GM12878 (cell line): ENCODE measurements around the gene ADAP1. TPM values are rescaled to one million over a fixed set of nuclear protein-coding genes. Genes with fewer than 3 reads are reported as not detected.

Experiments
- ASH2L ChIP-seq: fragments of 300-600, 200-600 bp; sonication (generic); IDR thresholded peaks from 2 replicates; pipeline ENCODE4 v1.6.1; 2017; ENCODE audit warnings: low read depth, mild to moderate bottlenecking, borderline replicate concordance
- CBX3 ChIP-seq: fragments of 200-600 bp; sonication (generic); IDR thresholded peaks from 2 replicates; pipeline ENCODE4 v1.6.1; 2016; ENCODE audit warnings: low read depth, borderline replicate concordance
- DPF2 ChIP-seq: fragments of 450-650 bp; IDR thresholded peaks from 2 replicates; pipeline ENCODE4 v1.6.1; 2017; ENCODE audit warnings: mild to moderate bottlenecking
- EGR1 ChIP-seq, 2 experiments: IDR thresholded peaks; 1 replicate in 1 of 2; 2 replicates in 1 of 2; pipeline ENCODE4 v1.6.1; 2011 to 2012; ENCODE audit warnings: low read depth in 2 of 2, low read length in 2 of 2, borderline replicate concordance in 1 of 2, mild to moderate bottlenecking in 1 of 2, moderate library complexity in 1 of 2
- GATAD2B ChIP-seq: fragments of 450-650 bp; conservative IDR thresholded peaks from 2 replicates; pipeline ENCODE4 v1.6.1; 2017; ENCODE audit warnings: low read depth, mild to moderate bottlenecking, moderate library complexity
- MEF2A ChIP-seq: IDR thresholded peaks from 2 replicates; pipeline ENCODE4 v1.6.1; 2011; ENCODE audit warnings: low read depth, mild to moderate bottlenecking, low read length, moderate library complexity; ENCODE audit not compliant: insufficient read depth
- NFXL1 ChIP-seq: fragments of 450-650 bp; IDR thresholded peaks from 2 replicates; pipeline ENCODE4 v1.6.1; 2017; ENCODE audit warnings: antibody characterized with exemption, mild to moderate bottlenecking, borderline replicate concordance
- PAX5 ChIP-seq: IDR thresholded peaks from 2 replicates; pipeline ENCODE4 v1.6.1; 2011; ENCODE audit warnings: low read depth, low read length, borderline replicate concordance
- SMC3 ChIP-seq: IDR thresholded peaks from 2 replicates; pipeline ENCODE4 v1.6.1; 2011; ENCODE audit warnings: low read length, improper control_type of control experiment, borderline replicate concordance
- TARDBP ChIP-seq: IDR thresholded peaks from 2 replicates; pipeline ENCODE4 v1.6.1; 2016; ENCODE audit warnings: borderline replicate concordance
- TBL1XR1 ChIP-seq: IDR thresholded peaks from 2 replicates; pipeline ENCODE4 v1.6.1; 2012; ENCODE audit warnings: low read depth, low read length, improper control_type of control experiment
- YBX1 ChIP-seq: fragments of 450-650 bp; IDR thresholded peaks from 2 replicates; pipeline ENCODE4 v1.6.1; 2016; ENCODE audit warnings: antibody characterized with exemption
- YY1 ChIP-seq: IDR thresholded peaks from 2 replicates; pipeline ENCODE4 v1.6.1; 2011; ENCODE audit warnings: low read depth, mild to moderate bottlenecking, low read length
- ZNF274 ChIP-seq: IDR thresholded peaks from one replicate; pipeline ENCODE4 v1.8.0; 2011; ENCODE audit not compliant: insufficient read length, insufficient read depth
- polyA plus RNA-seq, 11 experiments: library from polyadenylated mRNA; depleted of rRNA in 4 of 11; unstranded in 6 of 11; stranded (reverse) in 5 of 11; fragments of >200 nt; fragmentation: Nextera tagmentation in 4 of 11; fragmentation: Illumina TruSeq in 1 of 11; extraction: Ambion mirVana in 4 of 11; extraction: Trizol in 1 of 11; gene quantifications; 1 replicate in 1 of 11; 2 replicates in 10 of 11; pipeline versions ENCODE4 v1.2.1 to v1.2.3, GENCODE V29; 2011 to 2016; ENCODE audit warnings: inconsistent platforms in 2 of 11, missing spikeins in 2 of 11, low read depth in 1 of 11
- total RNA-seq, 4 experiments: library from RNA; depleted of rRNA in 3 of 4; stranded (reverse); fragments of >200 nt in 3 of 4; fragmentation: Illumina TruSeq in 1 of 4; extraction: Trizol in 1 of 4; gene quantifications; 2 replicates each; pipeline versions ENCODE4 v1.2.1 to v1.2.3, GENCODE V29; 2013 to 2021
- TF ChIP-seq, protein P1 (sequence below): fragments of 450-650 bp; formaldehyde crosslinking; IDR thresholded peaks from 2 replicates; pipeline ENCODE4 v1.5.0; 2022; ENCODE audit warnings: mild to moderate bottlenecking, missing genetic modification characterization
- TF ChIP-seq, protein P2 (sequence below): fragments of 450-650 bp; IDR thresholded peaks from 2 replicates; pipeline ENCODE4 v1.6.1; 2017; ENCODE audit warnings: borderline replicate concordance
- TF ChIP-seq, protein P3 (sequence below): IDR thresholded peaks from 2 replicates; pipeline ENCODE4 v1.6.1; 2012; ENCODE audit warnings: improper control_type of control experiment, low read depth, low read length; ENCODE audit not compliant: insufficient replicate concordance

The ADAP1 gene
- total and polyA plus RNA-seq, 10 of the 15 experiments (the other 5 are each of a cell fraction or from before 2014, with no cell fraction given) = 0.22 to 44.2 (median 22.0) TPM; not detected in 1

DNA sequence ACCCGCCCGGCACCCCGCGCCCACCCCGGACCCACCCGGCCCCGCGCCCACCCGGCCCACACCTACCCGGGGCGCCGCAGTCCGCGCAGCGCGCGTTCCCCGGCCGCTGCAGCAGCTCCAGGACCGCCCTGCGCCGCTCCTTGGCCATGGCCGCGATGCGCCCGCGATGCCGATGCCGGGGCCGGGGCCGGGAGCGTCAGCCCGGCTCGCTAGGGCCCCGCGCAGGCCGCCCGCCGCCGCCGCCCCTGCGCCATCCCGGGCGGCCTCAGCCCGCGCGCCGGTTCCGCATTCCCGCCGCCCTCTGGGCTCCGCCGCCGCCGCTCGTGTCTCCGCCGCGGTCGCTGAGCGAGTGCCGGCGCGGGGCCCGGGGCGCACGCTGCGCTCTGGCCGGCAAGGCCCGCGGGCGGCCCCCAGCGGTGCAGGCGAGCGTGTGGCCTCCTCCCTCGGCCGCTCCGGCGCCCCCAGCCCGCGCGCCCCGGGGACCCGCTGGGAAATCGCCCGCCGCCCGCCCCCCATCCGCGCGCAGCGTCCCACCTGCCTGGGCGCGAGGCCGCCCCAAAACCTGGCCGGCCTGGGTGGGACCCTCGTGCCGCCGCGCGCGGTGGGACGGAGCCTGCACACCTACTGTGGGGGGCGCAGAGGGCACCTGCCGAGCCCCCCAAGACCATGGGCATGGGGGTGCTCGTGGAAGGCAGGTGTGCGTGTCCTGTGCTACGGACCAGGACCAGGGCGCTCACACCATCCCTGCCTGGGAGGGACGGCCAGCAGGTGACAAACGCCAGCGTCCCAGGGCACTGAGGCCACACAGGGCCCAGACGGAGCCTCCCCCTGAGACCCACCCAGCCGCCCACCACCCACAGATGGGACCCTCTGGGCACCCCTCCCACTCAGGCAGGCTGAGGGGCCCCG, at the start of gene ADAP1 (continued):
- TF ChIP-seq ZNF274 (no peak), CBX3 (no peak), YBX1 (no peak), DPF2 (0 out of 2 replicates have a peak, but pooled peaks have one; percentile 24), SMC3 (peak; percentile 36; the same call in 1 of the 2 replicates), MEF2A (no peak), TARDBP (no peak), NFXL1 (no peak), YY1 (peak; percentile 76), TBL1XR1 (no peak), PAX5 (no peak), ASH2L (no peak), EGR1 (IDR thresholded peaks at IDR 0.05; ENCODE audit: borderline replicate concordance in 1 of 2, low read depth in 2 of 2, low read length in 2 of 2) (no peak), GATAD2B (no peak; the same call in none of the 2 replicates)
- TF ChIP-seq, protein P1, sequence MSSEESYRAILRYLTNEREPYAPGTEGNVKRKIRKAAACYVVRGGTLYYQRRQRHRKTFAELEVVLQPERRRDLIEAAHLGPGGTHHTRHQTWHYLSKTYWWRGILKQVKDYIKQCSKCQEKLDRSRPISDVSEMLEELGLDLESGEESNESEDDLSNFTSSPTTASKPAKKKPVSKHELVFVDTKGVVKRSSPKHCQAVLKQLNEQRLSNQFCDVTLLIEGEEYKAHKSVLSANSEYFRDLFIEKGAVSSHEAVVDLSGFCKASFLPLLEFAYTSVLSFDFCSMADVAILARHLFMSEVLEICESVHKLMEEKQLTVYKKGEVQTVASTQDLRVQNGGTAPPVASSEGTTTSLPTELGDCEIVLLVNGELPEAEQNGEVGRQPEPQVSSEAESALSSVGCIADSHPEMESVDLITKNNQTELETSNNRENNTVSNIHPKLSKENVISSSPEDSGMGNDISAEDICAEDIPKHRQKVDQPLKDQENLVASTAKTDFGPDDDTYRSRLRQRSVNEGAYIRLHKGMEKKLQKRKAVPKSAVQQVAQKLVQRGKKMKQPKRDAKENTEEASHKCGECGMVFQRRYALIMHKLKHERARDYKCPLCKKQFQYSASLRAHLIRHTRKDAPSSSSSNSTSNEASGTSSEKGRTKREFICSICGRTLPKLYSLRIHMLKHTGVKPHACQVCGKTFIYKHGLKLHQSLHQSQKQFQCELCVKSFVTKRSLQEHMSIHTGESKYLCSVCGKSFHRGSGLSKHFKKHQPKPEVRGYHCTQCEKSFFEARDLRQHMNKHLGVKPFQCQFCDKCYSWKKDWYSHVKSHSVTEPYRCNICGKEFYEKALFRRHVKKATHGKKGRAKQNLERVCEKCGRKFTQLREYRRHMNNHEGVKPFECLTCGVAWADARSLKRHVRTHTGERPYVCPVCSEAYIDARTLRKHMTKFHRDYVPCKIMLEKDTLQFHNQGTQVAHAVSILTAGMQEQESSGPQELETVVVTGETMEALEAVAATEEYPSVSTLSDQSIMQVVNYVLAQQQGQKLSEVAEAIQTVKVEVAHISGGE (CRISPR knock-in tag) = no peak
- TF ChIP-seq, protein P2, sequence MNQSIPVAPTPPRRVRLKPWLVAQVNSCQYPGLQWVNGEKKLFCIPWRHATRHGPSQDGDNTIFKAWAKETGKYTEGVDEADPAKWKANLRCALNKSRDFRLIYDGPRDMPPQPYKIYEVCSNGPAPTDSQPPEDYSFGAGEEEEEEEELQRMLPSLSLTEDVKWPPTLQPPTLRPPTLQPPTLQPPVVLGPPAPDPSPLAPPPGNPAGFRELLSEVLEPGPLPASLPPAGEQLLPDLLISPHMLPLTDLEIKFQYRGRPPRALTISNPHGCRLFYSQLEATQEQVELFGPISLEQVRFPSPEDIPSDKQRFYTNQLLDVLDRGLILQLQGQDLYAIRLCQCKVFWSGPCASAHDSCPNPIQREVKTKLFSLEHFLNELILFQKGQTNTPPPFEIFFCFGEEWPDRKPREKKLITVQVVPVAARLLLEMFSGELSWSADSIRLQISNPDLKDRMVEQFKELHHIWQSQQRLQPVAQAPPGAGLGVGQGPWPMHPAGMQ = no peak
- TF ChIP-seq, protein P3, sequence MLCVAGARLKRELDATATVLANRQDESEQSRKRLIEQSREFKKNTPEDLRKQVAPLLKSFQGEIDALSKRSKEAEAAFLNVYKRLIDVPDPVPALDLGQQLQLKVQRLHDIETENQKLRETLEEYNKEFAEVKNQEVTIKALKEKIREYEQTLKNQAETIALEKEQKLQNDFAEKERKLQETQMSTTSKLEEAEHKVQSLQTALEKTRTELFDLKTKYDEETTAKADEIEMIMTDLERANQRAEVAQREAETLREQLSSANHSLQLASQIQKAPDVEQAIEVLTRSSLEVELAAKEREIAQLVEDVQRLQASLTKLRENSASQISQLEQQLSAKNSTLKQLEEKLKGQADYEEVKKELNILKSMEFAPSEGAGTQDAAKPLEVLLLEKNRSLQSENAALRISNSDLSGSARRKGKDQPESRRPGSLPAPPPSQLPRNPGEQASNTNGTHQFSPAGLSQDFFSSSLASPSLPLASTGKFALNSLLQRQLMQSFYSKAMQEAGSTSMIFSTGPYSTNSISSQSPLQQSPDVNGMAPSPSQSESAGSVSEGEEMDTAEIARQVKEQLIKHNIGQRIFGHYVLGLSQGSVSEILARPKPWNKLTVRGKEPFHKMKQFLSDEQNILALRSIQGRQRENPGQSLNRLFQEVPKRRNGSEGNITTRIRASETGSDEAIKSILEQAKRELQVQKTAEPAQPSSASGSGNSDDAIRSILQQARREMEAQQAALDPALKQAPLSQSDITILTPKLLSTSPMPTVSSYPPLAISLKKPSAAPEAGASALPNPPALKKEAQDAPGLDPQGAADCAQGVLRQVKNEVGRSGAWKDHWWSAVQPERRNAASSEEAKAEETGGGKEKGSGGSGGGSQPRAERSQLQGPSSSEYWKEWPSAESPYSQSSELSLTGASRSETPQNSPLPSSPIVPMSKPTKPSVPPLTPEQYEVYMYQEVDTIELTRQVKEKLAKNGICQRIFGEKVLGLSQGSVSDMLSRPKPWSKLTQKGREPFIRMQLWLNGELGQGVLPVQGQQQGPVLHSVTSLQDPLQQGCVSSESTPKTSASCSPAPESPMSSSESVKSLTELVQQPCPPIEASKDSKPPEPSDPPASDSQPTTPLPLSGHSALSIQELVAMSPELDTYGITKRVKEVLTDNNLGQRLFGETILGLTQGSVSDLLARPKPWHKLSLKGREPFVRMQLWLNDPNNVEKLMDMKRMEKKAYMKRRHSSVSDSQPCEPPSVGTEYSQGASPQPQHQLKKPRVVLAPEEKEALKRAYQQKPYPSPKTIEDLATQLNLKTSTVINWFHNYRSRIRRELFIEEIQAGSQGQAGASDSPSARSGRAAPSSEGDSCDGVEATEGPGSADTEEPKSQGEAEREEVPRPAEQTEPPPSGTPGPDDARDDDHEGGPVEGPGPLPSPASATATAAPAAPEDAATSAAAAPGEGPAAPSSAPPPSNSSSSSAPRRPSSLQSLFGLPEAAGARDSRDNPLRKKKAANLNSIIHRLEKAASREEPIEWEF = no peak
